ENCODE measurements around the gene C1orf35.
A peak's percentile ranks its signal among the peaks of the same experiment; 100 is the strongest.

C1orf35 gene

GRCh38 chr1:228068359-228068758, 34.8 kb downstream of the C1orf35 start:
- H3K4me1 Mint-ChIP-seq, result no peaks in the 10 kb centered on the region
- H3K9me3 Mint-ChIP-seq, result no peaks in the 10 kb centered on the region
- no peak overlapping the region for H3K27ac Mint-ChIP-seq
- H3K27me3 Mint-ChIP-seq, result peaks cover 33% of the 10 kb centered on the region
- CTCF ChIA-PET, result no interaction called here
- no peaks in the 10 kb centered on the region for H3K36me3 Mint-ChIP-seq
- no peak overlapping the region for H3K4me3 Mint-ChIP-seq
- no peak for DNase-seq

GRCh38 chr1:228066891-228067654, 36.1 kb downstream of the C1orf35 start:
- Mint-ChIP-seq H3K4me1 (no peaks in the 10 kb centered on the region), H3K27me3 (peaks cover 46% of the 10 kb centered on the region), H3K9me3 (no peaks in the 10 kb centered on the region), H3K4me3 (no peak overlapping the region), H3K27ac (no peak overlapping the region), H3K36me3 (no peaks in the 10 kb centered on the region)
- DNase-seq, result peak; percentile 13
- CTCF ChIA-PET, result no interaction called here

GRCh38 chr1:228066416-228066815, 36.7 kb downstream of the C1orf35 start:
- Mint-ChIP-seq H3K9me3 (no peaks in the 10 kb centered on the region), H3K27ac (no peak overlapping the region), H3K4me3 (no peak overlapping the region), H3K27me3 (peaks cover 53% of the 10 kb centered on the region), H3K4me1 (no peaks in the 10 kb centered on the region), H3K36me3 (no peaks in the 10 kb centered on the region)
- DNase-seq, result no peak
- CTCF ChIA-PET, result no interaction called here

GRCh38 chr1:228065543-228066347, 37.4 kb downstream of the C1orf35 start:
- CTCF ChIA-PET, result no interaction called here
- Mint-ChIP-seq H3K36me3 (no peaks in the 10 kb centered on the region), H3K4me1 (peaks cover 4% of the 10 kb centered on the region), H3K4me3 (no peak overlapping the region), H3K27me3 (peaks cover 59% of the 10 kb centered on the region), H3K27ac (no peak overlapping the region), H3K9me3 (no peaks in the 10 kb centered on the region)
- DNase-seq, result peak; percentile 16

- H3K27me3 Mint-ChIP-seq, result peaks cover 67% of the 10 kb centered on the region
These were observed 38.2 kb downstream of the C1orf35 start for GRCh38 chr1:228064741-228065542.

GRCh38 chr1:228064296-228064695, 38.8 kb downstream of the C1orf35 start:
- CTCF ChIA-PET, result no interaction called here
- Mint-ChIP-seq H3K27me3 (peaks cover 74% of the 10 kb centered on the region), H3K4me1 (peaks cover 4% of the 10 kb centered on the region), H3K4me3 (no peak overlapping the region), H3K9me3 (no peaks in the 10 kb centered on the region), H3K36me3 (no peaks in the 10 kb centered on the region), H3K27ac (no peak overlapping the region)
- DNase-seq, result peak; percentile 15

More at GRCh38 chr1:228064741-228065542, 38.2 kb downstream of the C1orf35 start:
- peak; percentile 19 for DNase-seq
- H3K27ac Mint-ChIP-seq, result no peak overlapping the region
- CTCF ChIA-PET, result no interaction called here
- peaks cover 4% of the 10 kb centered on the region for H3K4me1 Mint-ChIP-seq
- no peaks in the 10 kb centered on the region for H3K9me3 Mint-ChIP-seq
- no peak overlapping the region for H3K4me3 Mint-ChIP-seq
- H3K36me3 Mint-ChIP-seq, result no peaks in the 10 kb centered on the region

GRCh38 chr1:228063251-228064191, 39.6 kb downstream of the C1orf35 start:
- Mint-ChIP-seq H3K36me3 (no peaks in the 10 kb centered on the region), H3K4me3 (no peak overlapping the region), H3K4me1 (peaks cover 4% of the 10 kb centered on the region), H3K27me3 (peaks cover 82% of the 10 kb centered on the region), H3K9me3 (no peaks in the 10 kb centered on the region), H3K27ac (no peak overlapping the region)
- CTCF ChIA-PET, result no interaction called here
- DNase-seq, result peak; percentile 19

GRCh38 chr1:228062812-228063211, 40.3 kb downstream of the C1orf35 start:
- Mint-ChIP-seq H3K27me3 (peaks cover 89% of the 10 kb centered on the region), H3K4me1 (peaks cover 4% of the 10 kb centered on the region)
- peak; percentile 8 for DNase-seq

GRCh38 chr1:228062085-228062791, 40.9 kb downstream of the C1orf35 start:
- peak; percentile 19 for DNase-seq
- Mint-ChIP-seq H3K27me3 (peaks cover 92% of the 10 kb centered on the region), H3K9me3 (no peaks in the 10 kb centered on the region), H3K4me3 (no peak overlapping the region), H3K4me1 (peaks cover 4% of the 10 kb centered on the region), H3K27ac (no peak overlapping the region), H3K36me3 (no peaks in the 10 kb centered on the region)
- CTCF ChIA-PET, result no interaction called here

More at GRCh38 chr1:228062812-228063211, 40.3 kb downstream of the C1orf35 start:
- Mint-ChIP-seq H3K9me3 (no peaks in the 10 kb centered on the region), H3K36me3 (no peaks in the 10 kb centered on the region), H3K4me3 (no peak overlapping the region), H3K27ac (no peak overlapping the region)
- CTCF ChIA-PET, result no interaction called here

GRCh38 chr1:228061411-228062084, 41.6 kb downstream of the C1orf35 start:
- CTCF ChIA-PET, result no interaction called here
- H3K27ac Mint-ChIP-seq, result no peak overlapping the region
- H3K4me3 Mint-ChIP-seq, result no peak overlapping the region
- H3K27me3 Mint-ChIP-seq, result peaks cover 91% of the 10 kb centered on the region
- DNase-seq, result peak; percentile 18
- peaks cover 4% of the 10 kb centered on the region for H3K4me1 Mint-ChIP-seq
- H3K36me3 Mint-ChIP-seq, result no peaks in the 10 kb centered on the region
- no peaks in the 10 kb centered on the region for H3K9me3 Mint-ChIP-seq

- H3K4me1 Mint-ChIP-seq, result peaks cover 4% of the 10 kb centered on the region
- no peak overlapping the region for H3K27ac Mint-ChIP-seq
- no peaks in the 10 kb centered on the region for H3K36me3 Mint-ChIP-seq
- CTCF ChIA-PET, result interaction anchor here (0.6 kb wide), 1 partner anchor 326 kb away, joined by 3 read pairs; the partner anchor contains the start of gene JMJD4
- H3K4me3 Mint-ChIP-seq, result no peak overlapping the region
- peaks cover 91% of the 10 kb centered on the region for H3K27me3 Mint-ChIP-seq
- H3K9me3 Mint-ChIP-seq, result no peaks in the 10 kb centered on the region
- peak; percentile 24 for DNase-seq
These were observed 42.5 kb downstream of the C1orf35 start for GRCh38 chr1:228060458-228061190.

Measured in activated naive CD4-positive, alpha-beta T cell treated with anti-CD3 and anti-CD28 coated beads, Interleukin-2, amount 10 ng/mL, durations not matched to agents 7 days and 5 days (primary cell).